GDM1 (cell line): ENCODE data around the gene SEPHS2.
A peak's percentile ranks its signal among the peaks of the same experiment; 100 is the strongest.
"Not testable (repeated sequence)": the region's sequence is repeated elsewhere in the genome, so short reads cannot be mapped to it uniquely, and the experiment has no call there.

Experiments
- DNase-seq: peaks from one replicate; lab custom pipeline; 2025; lab: John Stamatoyannopoulos, UW

SEPHS2 gene

DNA sequence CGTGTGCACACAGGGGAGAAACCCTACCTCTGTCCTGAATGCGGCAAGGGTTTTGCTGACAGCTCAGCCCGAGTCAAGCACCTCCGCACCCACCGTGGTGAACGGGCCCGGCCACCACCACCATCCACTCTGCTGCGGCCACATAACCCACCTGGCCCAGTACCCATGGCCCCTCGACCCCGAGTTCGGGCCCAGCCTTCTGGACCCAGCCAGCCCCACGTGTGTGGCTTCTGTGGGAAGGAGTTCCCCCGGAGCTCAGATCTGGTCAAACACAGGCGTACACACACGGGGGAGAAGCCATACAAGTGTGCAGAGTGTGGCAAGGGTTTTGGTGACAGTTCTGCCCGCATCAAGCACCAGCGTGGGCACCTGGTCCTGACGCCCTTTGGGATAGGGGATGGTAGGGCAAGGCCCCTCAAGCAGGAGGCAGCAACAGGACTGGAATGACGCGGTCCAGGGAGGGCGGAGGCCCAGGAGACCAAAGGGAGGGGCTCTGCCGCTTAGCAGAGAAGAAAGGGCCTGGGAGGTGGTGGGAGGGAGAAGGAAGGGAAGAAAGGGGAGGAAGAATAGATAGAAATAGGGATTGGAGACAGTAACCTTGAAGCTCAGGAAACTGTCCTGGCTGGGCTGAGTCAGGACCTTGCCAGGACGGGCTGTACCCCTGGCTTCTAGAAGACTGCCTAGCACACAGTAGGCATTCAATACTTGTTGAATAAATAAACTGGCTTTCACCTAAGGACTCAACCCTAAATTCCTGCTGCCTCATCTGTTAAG lies 46.8 kb downstream of the SEPHS2 start:
- DNase-seq: no peak

DNA sequence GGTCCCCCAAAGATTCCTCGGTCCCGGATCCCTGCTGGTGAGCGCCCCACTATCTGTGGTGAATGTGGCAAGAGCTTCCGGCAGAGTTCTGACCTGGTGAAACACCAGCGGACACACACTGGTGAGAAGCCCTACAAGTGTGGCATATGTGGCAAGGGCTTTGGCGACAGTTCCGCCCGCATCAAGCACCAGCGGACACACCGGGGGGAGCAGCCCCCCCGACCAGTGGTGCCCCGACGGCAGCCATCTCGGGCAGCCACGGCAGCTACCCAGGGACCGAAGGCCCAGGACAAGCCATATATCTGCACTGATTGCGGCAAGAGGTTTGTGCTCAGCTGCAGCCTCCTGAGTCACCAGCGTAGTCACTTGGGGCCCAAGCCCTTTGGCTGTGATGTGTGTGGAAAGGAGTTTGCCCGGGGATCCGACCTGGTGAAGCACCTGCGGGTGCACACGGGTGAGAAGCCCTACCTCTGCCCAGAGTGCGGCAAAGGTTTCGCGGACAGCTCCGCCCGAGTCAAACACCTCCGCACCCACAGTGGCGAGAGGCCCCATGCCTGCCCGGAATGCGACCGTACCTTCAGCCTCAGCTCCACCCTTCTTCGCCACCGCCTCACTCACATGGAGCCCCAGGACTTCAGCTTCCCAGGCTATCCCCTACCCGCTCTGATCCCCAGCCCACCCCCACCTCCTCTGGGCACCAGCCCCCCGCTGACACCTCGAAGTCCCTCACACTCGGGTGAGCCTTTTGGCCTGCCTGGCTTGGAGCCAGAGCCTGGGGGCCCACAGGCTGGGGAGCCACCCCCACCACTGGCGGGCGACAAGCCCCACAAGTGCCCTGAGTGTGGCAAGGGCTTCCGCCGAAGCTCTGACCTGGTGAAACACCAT lies 47.7 kb downstream of the SEPHS2 start:
- DNase-seq: no peak

DNA sequence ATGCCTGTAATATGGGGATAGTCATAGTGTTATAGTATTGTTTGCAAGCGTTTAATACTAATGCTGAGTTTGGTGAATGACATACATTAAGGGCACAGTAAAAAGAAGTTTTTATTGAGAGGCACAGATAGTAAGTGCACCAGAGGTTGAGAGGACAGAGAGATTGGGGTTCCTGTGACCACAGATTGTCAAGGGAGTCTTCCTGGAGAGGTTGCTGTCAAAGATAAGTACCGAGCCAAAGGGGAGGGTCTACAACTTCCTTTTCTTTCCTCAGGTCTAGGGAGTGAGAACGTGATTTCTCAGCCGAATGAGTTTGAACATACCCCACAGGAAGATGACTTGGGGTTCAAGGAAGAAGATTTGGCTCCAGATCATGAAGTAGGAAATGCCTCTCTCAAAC lies 48.6 kb downstream of the SEPHS2 start:
- DNase-seq: no peak

DNA sequence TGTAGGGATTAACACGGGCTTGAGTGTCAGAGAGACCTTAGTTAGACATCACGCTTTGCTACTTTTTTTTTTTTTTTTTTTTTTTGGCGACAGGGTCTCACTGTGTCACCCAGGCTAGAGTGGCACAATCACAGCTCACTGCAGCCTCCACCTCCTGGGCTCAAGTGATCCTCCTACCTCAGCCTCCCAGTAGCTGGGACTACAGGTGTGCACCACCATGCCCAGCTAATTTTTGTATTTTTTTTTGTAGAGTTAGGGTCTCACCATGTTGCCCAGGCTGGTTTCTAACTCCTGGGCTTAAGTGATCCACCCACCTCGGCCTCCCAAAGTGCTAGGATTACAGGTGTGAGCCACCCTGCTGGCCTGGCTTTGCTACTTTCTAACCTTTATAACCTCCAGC lies 49.0 kb downstream of the SEPHS2 start:
- DNase-seq: not testable (repeated sequence)

DNA sequence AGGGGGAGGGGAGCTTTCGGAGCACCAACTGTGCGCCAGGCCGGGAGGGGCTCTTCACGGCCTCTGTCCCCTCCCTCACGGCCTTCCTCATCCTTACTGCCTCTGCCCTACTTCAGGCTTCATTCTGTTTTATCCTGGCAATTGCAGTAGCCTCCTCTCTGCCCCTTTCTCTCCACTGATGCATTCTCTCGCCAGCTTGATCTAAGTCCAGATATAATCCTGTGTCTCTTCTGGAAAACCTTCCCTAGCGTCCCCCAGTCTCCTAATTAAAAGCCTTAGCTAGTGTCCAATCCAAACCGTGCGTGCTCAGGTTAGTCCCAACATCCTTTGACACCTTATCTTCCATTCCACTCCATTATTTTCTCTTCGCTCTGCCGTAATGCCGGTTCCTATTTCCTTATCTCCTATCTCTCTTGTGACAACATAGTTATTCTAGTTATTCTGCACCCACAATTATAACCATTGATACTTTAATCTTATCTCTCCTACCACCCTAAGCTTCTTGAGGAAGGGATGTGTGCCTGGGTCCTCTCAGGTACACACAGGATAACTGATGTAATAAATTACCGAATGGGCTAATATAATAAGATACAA lies 49.6 kb downstream of the SEPHS2 start:
- no peak for DNase-seq

DNA sequence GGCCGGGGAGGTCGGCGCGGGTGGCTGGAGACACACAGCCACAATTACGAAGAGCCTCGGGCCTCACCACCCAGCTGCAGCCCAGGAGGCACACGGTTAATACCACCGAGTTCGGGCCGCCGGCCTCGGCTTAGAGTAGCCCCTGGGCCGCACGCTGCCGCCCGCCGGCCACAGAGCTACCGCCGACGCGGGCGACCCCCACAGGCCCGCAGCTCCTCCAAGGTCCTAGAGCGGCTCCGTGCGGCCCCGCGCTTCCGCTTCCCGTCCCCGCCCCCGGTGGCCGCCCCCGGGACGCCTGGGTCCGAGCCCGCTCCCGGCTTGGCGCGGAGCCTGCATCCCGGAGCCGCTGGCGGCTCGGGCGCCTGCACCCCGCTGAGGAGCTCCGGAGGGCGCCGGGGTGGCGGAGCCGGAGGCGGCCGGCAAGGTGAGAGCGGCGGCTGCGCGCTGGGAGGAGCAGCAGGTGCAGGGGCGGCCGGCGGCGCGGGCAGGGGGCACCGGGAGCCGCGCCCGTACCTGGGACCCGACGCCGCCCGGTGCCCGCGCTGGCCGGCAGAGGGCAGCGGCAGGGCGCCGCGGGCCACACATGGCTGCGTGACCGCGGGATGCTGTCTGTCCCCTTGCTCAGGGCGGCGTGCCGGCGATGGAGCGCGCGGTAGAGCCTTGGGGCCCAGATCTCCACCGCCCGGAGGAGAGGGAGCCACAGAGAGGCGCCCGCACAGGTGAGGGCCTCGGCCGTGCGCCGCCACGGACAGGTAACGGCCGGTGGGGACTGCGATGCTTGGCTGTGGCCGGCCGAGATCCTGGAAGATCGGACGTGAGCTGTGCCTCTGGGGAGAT lies 50.3 kb downstream of the SEPHS2 start, which contains the start of gene ZNF48:
ZNF48 (plus strand) TSS at position 266 of the 837 bp plus-strand sequence; CDS start at position 641, 375 bp downstream.
- peak; percentile 91 for DNase-seq

DNA sequence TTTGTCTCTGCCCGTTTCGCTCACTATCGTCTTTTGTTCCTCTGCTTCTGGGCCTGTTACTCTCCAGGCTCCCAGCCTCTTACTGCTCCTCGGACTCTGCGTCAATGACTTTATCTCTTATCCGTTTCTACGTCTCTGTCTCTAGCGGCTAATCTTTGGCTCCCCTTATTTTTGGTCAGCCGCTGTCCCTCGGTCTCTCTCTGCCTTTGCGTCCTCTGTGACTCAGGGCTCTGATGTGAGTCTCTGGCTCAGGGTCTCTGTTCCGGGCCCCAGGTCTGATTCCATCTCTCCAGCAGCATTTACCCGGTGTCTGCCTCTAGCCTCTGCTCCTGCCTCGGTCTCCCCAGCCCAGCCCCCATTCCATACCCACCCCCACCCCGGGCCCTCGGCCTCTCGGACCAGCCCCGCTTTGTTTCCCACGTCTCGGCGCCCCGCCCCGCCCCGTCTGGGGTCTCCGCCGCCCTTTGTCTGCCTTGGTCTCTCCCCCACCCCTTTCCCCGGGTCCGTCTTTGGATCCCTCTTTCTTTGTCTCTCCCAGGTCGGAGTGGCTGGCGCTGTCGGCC lies 51.0 kb downstream of the SEPHS2 start:
- DNase-seq: no peak
